NCI-H226 (cell line): ENCODE results near the gene CCDC33.
A peak's percentile ranks its signal among the peaks of the same experiment; 100 is the strongest.

Source experiments
- DNase-seq: peaks from one replicate; pipeline ENCODE4 v3.0.0-alpha.2; 2015

Gene CCDC33

DNA sequence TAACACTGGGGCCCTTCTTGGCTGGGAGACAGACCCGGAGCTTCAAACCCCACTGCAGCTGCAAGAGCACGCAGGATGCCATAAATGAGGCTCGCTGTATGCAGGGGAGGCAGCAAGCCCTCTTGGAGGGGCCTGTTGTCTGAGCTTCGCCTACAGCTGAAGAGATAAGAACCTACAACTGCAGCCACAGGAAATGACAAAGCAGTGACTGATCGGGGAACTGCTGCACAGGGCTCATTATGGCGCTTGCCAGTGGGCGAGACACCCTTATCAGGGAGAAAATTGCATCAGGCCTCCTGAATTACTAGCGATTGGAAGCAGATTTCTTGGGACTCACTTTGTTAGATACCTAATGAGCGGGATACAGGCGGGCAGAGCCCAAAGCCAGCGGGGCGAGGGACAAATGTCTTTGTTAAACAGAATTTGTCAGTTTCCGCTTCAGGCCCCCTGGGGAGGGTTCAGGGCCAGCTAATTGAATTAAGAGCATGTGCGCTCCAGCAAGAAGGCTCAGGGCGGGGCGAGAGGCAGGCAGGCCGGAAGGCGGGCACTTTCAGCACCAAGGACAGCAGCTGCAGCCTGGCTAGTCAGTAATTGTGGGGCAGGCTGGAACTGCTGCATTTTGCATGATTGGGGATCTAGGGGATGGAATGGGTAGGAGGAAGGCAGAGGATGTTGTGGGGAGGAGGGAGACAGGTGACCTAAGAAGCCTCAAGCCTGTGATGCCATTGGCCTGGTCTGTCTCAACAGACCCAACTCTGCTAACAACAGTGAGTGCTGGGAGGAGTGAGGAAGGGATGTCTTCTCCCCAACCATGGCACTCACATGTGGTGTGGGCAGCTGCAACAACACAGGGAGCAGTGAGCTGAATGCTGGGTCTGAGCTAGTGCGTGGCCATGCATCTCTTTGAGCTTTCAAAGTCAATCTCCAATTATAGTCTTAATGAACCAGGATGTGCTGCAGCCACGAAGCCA is 55.3 kb downstream of the CCDC33 start:
- DNase-seq, result peak; percentile 97

DNA sequence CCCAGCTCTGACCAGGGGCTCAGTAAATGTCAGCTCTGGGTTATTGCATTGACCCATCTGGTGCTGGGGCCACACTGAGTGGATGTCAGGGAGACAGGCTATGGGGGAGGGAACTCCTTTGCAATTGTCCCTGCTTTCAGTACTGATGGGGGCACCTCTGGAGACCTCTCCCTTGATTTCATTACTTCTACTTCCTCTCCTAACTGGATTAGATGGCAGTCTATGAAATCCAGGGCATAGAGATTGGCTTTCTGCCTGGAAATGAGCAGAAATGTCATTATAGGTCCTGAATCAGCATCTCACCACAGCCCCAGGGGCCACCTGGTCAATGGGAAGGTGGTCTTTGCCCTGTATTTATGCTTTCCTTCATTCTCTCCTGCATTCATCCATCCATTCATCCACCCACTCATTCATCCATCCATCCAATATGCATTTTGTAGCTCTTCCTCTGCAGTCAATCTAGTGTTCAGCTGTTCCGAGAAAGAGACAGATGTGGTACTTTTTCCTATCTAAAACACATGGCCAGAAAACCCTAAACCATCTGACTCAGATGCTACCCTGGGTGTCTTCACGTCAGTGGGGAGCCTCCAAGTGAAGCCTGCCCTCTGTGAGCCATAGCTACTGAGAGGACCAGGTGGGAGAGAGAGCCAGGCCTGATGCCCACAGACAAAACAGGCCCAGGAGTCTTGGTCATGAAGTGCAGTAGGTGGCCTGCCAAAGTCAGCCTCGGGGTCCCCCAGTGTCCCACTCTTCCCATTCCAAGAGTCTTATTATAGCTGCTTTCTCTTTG is 57.1 kb downstream of the CCDC33 start:
- no peak for DNase-seq

DNA sequence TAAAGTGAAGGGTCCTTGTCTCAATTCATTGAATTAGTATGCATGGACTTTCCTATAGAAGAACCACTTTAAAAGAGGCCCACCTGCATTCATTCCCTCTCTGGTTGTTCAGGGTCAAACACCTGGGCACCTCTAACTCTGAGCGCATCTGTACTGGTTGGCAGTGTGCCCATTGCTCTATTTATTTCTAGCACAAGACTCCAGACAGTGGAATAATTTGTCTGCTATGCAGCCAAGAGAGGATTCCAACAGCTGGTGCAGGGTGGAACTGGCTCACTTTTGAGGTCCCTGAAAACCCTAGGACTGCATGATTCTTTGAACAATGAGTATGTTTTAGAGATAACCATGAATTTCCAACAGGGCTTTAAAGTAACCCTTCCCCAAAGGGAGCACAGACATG is 57.9 kb downstream of the CCDC33 start:
- no peak for DNase-seq

DNA sequence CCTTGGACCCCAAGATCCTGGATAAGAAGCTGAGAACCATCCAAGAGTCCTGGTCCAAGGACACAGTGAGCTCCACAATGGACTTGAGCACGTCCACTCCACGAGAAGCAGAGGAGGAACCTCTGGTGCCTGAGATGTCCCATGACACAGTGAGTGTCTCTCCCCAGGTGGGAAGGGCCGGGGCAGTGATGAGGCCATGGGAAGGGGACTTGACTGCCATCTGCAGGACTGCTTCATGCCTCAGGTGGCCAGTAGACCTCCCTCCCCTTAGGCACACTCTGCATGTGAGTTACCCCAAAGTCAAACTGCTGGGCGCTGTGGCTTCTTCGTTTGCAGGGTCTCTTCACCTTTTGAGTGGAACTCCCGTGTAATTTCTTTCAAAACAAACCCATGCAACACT is 59.7 kb downstream of the CCDC33 start:
- DNase-seq, result no peak

DNA sequence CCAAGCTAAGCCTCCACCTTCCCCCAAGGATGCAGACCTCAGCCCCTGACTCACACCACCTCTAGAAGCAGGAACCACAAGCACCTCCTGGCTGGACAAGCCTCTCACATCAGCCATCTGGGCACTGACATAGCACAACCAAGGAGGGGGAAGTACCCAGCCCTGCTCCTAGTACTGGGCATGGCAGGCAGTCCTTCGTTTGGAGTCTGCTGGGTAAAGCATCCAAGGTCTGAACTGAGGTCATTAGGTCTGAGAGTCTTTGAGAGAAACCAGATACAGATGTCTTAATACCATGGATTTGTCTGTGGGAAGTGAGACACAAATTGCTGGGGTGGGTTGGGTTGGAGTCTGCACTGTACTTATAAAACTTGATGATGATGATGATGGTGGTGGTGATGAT is 61.8 kb downstream of the CCDC33 start:
- DNase-seq, result no peak

DNA sequence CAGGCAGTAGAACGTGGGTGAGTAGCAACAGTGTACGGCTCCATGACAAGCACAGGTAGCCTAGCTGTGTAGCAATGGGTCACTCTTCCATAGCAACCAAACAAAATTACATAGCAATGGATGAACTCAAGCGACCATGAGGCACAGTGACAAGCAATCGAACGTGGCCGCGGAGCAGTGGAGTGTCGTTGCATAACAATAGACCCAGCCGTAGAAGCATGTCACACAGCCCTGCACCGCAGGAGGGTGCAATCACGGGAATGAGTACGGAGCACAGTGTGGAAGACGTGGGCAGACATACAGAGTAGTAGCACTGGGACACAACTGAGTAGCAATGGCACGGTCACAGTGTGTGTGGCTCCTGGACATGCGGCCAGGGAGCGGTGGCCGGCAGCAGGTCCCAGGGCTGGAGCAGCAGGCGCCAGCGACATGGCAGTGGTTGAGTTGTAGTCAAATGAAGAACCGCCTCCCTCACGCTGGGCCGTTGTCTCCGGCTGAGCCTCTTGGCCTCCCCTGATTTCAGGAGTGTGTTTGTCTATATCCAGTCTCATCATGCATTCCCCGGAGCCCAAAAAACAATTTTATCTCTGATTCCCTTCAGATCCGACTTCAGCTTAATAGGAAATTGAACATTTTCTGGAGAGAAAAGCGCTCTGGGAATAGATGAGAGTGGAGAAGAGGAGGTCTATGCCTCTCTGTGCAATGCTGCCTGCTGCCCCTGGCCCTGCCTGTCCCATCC is 64.1 kb downstream of the CCDC33 start:
- no peak for DNase-seq

GRCh38 chr15:74301583-74302361 is 65.6 kb downstream of the CCDC33 start:
- DNase-seq, result no peak

GRCh38 chr15:74302821-74303359 is 66.8 kb downstream of the CCDC33 start:
- no peak for DNase-seq

DNA sequence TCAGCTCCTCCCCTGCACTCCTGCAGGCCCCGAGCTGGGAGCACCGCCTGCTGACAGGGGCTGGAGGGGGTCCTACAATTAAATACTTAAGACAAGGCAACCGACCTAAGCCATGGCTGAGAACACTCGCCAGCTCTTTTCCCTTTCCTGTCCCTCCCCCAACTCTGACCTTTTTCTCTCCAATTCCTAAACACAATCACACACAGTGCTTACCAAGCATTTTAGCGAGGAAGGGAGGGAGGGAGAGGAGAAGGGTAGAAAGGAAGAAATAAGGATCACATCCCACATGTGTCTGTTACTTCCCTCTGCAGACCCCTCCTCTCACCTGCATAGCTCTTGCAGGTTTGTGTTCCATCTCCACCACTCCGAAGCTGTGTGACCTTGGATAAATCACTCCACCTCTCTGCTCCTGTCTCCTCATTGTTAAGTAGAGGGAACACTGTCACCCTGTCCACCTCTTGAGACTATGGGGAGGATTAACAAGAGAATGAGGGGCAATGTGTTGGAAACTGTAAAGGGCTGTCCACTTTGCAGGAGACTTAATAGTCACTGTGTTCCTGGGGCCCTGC is 67.7 kb downstream of the CCDC33 start:
- DNase-seq, result no peak

GRCh38 chr15:74304431-74304830 is 68.3 kb downstream of the CCDC33 start:
- no peak for DNase-seq

- DNase-seq, result no peak
Measured at GRCh38 chr15:74305687-74306086, 69.6 kb downstream of the CCDC33 start.

GRCh38 chr15:74306781-74307217 is 70.7 kb downstream of the CCDC33 start:
- peak; percentile 36 for DNase-seq

DNA sequence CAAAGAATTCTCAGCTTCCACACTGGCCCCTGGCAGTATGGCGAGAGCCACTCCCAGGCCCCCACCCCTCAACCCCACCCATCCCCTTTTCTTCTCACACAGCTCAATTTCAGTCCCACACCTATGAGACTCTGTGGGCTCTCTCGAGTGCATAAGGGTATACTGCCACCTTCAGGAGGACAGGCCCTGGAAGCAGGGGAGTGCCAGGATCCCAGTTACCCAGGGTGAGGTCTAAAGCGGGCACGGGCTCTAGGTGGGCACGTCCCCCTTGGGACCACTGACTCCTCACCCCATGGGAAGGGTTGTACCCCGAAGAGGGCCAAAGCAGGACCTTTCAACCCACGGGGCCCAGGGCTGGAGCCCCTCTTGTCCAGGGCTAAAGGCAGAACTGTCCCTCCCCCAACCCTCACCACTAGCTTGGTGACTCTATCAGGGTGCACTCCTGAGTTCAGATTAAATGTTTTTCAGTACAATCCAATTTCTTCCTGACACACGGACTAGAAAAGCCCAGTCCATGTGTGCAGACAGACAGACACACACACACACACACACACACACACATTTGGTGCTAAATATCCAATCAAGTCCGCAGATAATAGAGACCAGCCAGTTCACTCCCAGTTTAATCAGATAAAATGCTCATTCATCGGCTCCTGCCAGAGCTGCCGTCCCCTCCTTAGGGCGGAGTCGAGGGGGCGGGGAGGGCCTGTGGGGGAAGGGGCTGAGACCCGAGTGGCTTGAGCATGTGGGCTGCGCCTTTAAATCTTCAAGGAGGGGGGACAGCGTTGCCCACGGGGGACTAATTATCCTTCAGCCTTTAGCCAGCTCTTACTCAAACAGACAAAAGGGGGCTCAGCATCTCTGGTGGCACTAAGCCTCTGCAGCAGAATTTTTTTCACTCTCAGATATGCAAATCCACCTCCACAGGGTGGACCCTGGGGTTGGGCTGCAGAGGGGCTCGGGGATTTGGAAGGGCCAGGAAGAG is 72.0 kb downstream of the CCDC33 start:
- peak; percentile 67 for DNase-seq

- no peak for DNase-seq
Measured at GRCh38 chr15:74311734-74312444, 75.8 kb downstream of the CCDC33 start.

DNA sequence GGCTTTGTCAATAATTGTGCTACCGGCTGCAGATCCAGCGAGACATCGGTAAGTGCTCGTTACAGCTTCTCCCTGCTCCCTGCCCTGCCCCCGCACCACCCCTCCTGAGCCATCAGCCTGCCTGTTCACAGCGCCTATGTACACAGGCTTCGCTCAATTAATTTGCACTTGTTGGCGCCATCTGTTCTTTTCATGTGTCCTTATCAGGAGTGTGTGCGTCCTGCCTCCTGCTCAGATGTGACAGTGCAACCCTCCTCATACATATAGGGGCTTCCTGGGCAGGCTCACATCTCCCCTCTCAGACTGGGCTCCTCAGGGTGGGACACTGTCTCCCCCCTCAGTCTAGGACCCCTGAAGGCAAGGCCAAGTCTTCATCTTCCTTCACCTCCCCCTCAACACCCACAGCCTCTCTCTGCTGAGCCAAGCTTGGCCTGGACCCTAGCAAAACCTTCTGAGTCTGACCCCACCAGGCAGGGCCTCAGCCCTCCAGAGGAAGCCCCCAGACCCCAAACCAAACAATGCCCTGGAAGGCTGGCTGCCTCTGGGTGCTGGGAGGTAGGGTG is 76.4 kb downstream of the CCDC33 start:
- DNase-seq, result no peak

- no peak for DNase-seq
Measured at GRCh38 chr15:74313889-74314288, 77.8 kb downstream of the CCDC33 start.

- no peak for DNase-seq
Measured at GRCh38 chr15:74314795-74315438, 78.8 kb downstream of the CCDC33 start.

- DNase-seq, result no peak
Measured at GRCh38 chr15:74315626-74316025, 79.5 kb downstream of the CCDC33 start.

DNA sequence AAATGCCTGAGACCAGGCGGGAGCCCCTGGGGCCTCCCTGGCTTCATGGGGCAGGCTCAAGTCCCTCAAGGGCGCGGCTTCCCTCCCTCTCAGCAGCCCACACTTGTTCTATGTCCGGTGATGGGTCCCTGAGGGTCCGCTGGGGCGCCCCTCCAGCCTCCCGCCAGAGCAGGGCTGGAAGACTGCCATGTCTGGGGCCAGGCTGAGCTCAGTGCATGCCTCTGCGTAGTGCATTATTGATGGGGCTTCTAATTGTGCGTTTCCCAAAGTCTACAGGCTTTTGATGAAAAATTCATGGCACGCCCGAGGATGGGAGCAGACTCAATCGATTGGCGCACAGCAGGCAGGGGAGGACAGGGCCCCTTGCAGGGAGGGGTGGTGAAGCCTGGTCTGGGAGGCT is 80.0 kb downstream of the CCDC33 start:
- DNase-seq, result no peak
